Ishikawa (cell line): Measurements from ENCODE around the gene NFIX.

Experiments
- CEBPB ChIP-seq: IDR thresholded peaks from 2 replicates; pipeline ENCODE4 v1.6.1; 2012
- CREB1 ChIP-seq: IDR thresholded peaks from 2 replicates; pipeline ENCODE4 v1.6.1; 2012; ENCODE audit warnings: low read depth
- EGR1 ChIP-seq: IDR thresholded peaks from 2 replicates; pipeline ENCODE4 v1.6.1; 2012
- EP300 ChIP-seq: IDR thresholded peaks from 2 replicates; pipeline ENCODE4 v1.6.1; 2012; ENCODE audit warnings: borderline replicate concordance
- FOXM1 ChIP-seq: IDR thresholded peaks from 2 replicates; pipeline ENCODE4 v1.6.1; 2012; ENCODE audit warnings: low read depth, borderline replicate concordance
- MAX ChIP-seq: IDR thresholded peaks from 2 replicates; pipeline ENCODE4 v1.6.1; 2012
- NFIC ChIP-seq: IDR thresholded peaks from 2 replicates; pipeline ENCODE4 v1.6.1; 2012
- RAD21 ChIP-seq: IDR thresholded peaks from 2 replicates; pipeline ENCODE4 v1.6.1; 2012; ENCODE audit warnings: low read depth
- REST ChIP-seq: IDR thresholded peaks from 2 replicates; pipeline ENCODE4 v1.6.1; 2012; ENCODE audit warnings: low read depth, mild to moderate bottlenecking
- TAF1 ChIP-seq: IDR thresholded peaks from 2 replicates; pipeline ENCODE4 v1.6.1; 2012; ENCODE audit warnings: low read depth, mild to moderate bottlenecking
- TCF12 ChIP-seq: IDR thresholded peaks from 2 replicates; pipeline ENCODE4 v1.6.1; 2012; ENCODE audit warnings: low read depth
- TEAD4 ChIP-seq: IDR thresholded peaks from 2 replicates; pipeline ENCODE4 v1.6.1; 2012
- USF1 ChIP-seq: IDR thresholded peaks from 2 replicates; pipeline ENCODE4 v1.6.1; 2012
- YY1 ChIP-seq: IDR thresholded peaks from 2 replicates; pipeline ENCODE4 v1.6.1; 2012; ENCODE audit warnings: low read depth
- ZBTB7A ChIP-seq: IDR thresholded peaks from 2 replicates; pipeline ENCODE4 v1.6.1; 2012; ENCODE audit warnings: low read depth

The NFIX gene

DNA sequence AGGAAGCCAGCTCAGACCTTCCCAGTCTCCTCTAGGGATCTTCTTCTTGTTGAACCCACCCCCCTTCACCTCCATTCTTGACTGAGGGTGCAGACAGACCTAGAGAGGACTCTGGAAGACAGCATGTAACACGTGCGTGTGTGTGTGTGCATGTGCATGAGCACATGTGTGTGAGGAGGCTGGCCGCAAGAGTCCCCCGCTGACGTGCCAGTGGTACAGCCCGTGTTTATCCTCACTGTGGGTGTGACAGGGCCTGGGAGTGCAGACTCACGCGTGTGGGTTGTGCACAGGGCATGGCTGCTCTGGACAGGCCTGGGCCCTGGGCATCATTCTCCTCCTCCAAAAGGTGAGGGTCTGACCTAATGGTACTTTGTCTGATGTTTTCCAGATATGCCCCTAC lies 81.0 kb downstream of the NFIX start:
- TF ChIP-seq REST (no peak), TAF1 (no peak), FOXM1 (no peak), YY1 (no peak), CREB1 (no peak), EP300 (no peak), TCF12 (no peak), EGR1 (no peak), MAX (no peak), NFIC (no peak)

GRCh38 chr19:13076787-13077186 lies 81.5 kb downstream of the NFIX start:
- no peak for TF ChIP-seq USF1
- no peak for TF ChIP-seq RAD21
- TF ChIP-seq TEAD4 = no peak
- no peak for TF ChIP-seq TCF12
- no peak for TF ChIP-seq CEBPB

DNA sequence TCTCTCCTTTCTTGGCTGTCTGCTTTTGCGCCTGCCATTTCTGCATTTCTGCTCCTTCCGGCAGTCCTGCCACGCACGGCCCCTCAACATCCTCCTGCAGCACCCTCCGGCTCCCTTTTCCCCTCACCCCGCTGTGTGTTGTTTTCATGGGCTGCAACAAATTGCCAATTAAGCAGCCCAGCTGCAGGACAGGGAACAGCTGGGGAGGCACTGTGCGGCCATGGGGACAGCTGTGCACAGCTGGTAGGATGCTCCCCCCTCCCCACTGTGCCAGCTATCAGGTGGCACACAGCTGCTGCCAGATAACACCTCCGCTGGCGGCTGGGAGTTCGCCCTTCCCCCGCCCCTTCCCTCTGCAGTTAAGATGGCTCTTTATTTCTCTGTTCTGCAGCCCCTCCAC lies 82.0 kb downstream of the NFIX start:
- TF ChIP-seq ZBTB7A (no peak), TEAD4 (no peak), EGR1 (no peak), CREB1 (no peak), EP300 (no peak), TCF12 (no peak), REST (no peak)

DNA sequence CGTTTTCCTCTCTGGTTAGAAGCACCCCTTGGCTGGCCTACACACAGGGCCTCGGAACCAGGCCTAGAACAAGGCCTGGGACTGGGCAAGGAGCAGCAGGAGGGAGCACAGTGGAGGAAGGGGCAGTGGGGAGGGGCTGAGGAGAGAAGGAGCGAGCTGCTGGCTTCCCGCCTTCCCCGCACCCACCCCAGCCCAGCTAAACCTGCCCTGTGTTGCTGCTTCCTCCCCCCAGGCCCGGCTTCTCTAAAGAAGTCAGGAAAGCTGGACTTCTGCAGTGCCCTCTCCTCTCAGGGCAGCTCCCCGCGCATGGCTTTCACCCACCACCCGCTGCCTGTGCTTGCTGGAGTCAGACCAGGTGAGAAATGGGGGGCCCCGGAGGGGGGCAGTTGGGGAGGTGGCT lies 83.1 kb downstream of the NFIX start:
- TF ChIP-seq YY1 (no peak), ZBTB7A (no peak), TEAD4 (no peak), TCF12 (no peak), USF1 (no peak), REST (no peak), NFIC (no peak), CREB1 (no peak), RAD21 (no peak), FOXM1 (no peak), TAF1 (no peak), EGR1 (no peak), EP300 (no peak), MAX (no peak), CEBPB (no peak)

DNA sequence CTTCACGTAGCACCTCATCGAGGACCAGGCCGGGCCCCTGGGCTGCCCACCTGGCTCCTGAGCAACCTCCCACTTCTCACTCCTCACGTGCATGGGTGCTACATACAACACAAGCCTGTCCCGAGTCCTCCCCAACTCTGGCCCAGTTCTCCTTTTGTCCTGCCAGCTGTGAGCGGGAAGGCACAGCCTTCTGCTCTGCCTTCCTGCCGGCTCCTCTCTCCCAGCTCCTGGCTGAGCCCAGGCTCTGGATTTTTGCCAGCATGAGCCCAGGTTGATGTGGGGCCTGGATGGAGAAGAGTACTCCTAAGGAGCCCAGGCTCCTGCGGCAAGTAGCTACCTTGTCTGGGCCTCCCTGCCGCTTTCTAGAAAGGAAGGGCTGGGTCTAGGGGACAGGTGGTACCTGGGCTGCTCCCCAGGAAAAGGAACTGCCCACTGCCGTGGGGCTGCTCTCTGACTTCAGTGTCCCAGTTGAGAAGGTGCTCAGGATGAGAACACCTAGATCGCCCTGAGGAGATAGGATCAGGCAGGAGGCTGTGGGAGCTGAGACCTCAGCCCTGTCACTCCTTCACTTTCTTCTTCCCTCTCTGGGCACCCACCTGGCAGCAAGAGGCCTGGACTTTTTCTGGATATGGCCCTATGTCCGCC lies 83.7 kb downstream of the NFIX start:
- no peak for TF ChIP-seq ZBTB7A
- TF ChIP-seq TCF12 = no peak
- no peak for TF ChIP-seq RAD21
- TF ChIP-seq EGR1 = no peak
- TF ChIP-seq NFIC = no peak
- TF ChIP-seq MAX = no peak
